Activated naive CD8-positive, alpha-beta T cell (primary cell): ENCODE data around the gene NAGLU.

Experiments
- H3K27ac Mint-ChIP-seq: one replicate; pipeline ENCODE4 v1.8.0; 2021; ENCODE audit warnings: mixed read lengths
- H3K27me3 Mint-ChIP-seq: one replicate; pipeline ENCODE4 v1.8.0; 2021; ENCODE audit warnings: mixed read lengths
- H3K36me3 Mint-ChIP-seq: one replicate; pipeline ENCODE4 v1.8.0; 2021; ENCODE audit warnings: mixed read lengths
- H3K4me1 Mint-ChIP-seq: one replicate; pipeline ENCODE4 v1.8.0; 2021; ENCODE audit warnings: low read depth, mixed read lengths
- H3K4me3 Mint-ChIP-seq: one replicate; pipeline ENCODE4 v1.8.0; 2021; ENCODE audit warnings: mild to moderate bottlenecking, mixed read lengths
- H3K9me3 Mint-ChIP-seq: one replicate; pipeline ENCODE4 v1.8.0; 2021; ENCODE audit warnings: low read depth, mixed read lengths

Gene NAGLU

GRCh38 chr17:42517516-42517915, 18.5 kb upstream of the NAGLU start:
- H3K27me3 Mint-ChIP-seq, result no peaks in the 10 kb centered on the region
- peaks cover 5% of the 10 kb centered on the region for H3K36me3 Mint-ChIP-seq
- no peak overlapping the region for H3K27ac Mint-ChIP-seq
- H3K4me3 Mint-ChIP-seq, result no peak overlapping the region
- H3K9me3 Mint-ChIP-seq, result no peaks in the 10 kb centered on the region
- H3K4me1 Mint-ChIP-seq, result peaks cover 2% of the 10 kb centered on the region

- Mint-ChIP-seq H3K4me1 (peaks cover 2% of the 10 kb centered on the region), H3K27ac (no peak overlapping the region), H3K4me3 (no peak overlapping the region), H3K27me3 (no peaks in the 10 kb centered on the region), H3K36me3 (peaks cover 6% of the 10 kb centered on the region), H3K9me3 (no peaks in the 10 kb centered on the region)
Measured at GRCh38 chr17:42518046-42518754, 17.8 kb upstream of the NAGLU start.

- Mint-ChIP-seq H3K36me3 (peaks cover 9% of the 10 kb centered on the region), H3K4me1 (peaks cover 2% of the 10 kb centered on the region), H3K4me3 (no peak overlapping the region), H3K27ac (no peak overlapping the region), H3K9me3 (no peaks in the 10 kb centered on the region), H3K27me3 (no peaks in the 10 kb centered on the region)
Measured at GRCh38 chr17:42518755-42519545, 17.1 kb upstream of the NAGLU start.

- H3K4me3 Mint-ChIP-seq, result no peak overlapping the region
- no peaks in the 10 kb centered on the region for H3K9me3 Mint-ChIP-seq
- no peaks in the 10 kb centered on the region for H3K27me3 Mint-ChIP-seq
- peaks cover 3% of the 10 kb centered on the region for H3K4me1 Mint-ChIP-seq
- no peak overlapping the region for H3K27ac Mint-ChIP-seq
- peaks cover 9% of the 10 kb centered on the region for H3K36me3 Mint-ChIP-seq
Measured at GRCh38 chr17:42519546-42520491, 16.2 kb upstream of the NAGLU start.

GRCh38 chr17:42520540-42520951, 15.5 kb upstream of the NAGLU start:
- Mint-ChIP-seq H3K27ac (no peak overlapping the region), H3K36me3 (peaks cover 9% of the 10 kb centered on the region), H3K4me1 (peaks cover 3% of the 10 kb centered on the region), H3K4me3 (no peak overlapping the region), H3K27me3 (no peaks in the 10 kb centered on the region), H3K9me3 (no peaks in the 10 kb centered on the region)

GRCh38 chr17:42521036-42521435, 15.0 kb upstream of the NAGLU start:
- Mint-ChIP-seq H3K9me3 (no peaks in the 10 kb centered on the region), H3K4me1 (peaks cover 3% of the 10 kb centered on the region), H3K4me3 (no peak overlapping the region), H3K27ac (no peak overlapping the region), H3K27me3 (no peaks in the 10 kb centered on the region), H3K36me3 (peaks cover 9% of the 10 kb centered on the region)

GRCh38 chr17:42521666-42522262, 14.3 kb upstream of the NAGLU start:
- no peaks in the 10 kb centered on the region for H3K9me3 Mint-ChIP-seq
- no peak overlapping the region for H3K27ac Mint-ChIP-seq
- no peak overlapping the region for H3K4me3 Mint-ChIP-seq
- peaks cover 9% of the 10 kb centered on the region for H3K36me3 Mint-ChIP-seq
- H3K4me1 Mint-ChIP-seq, result peaks cover 3% of the 10 kb centered on the region
- H3K27me3 Mint-ChIP-seq, result no peaks in the 10 kb centered on the region

- no peaks in the 10 kb centered on the region for H3K27me3 Mint-ChIP-seq
- H3K4me1 Mint-ChIP-seq, result peaks cover 7% of the 10 kb centered on the region
- no peak overlapping the region for H3K4me3 Mint-ChIP-seq
- no peak overlapping the region for H3K27ac Mint-ChIP-seq
- no peaks in the 10 kb centered on the region for H3K9me3 Mint-ChIP-seq
- H3K36me3 Mint-ChIP-seq, result peaks cover 9% of the 10 kb centered on the region
Measured at GRCh38 chr17:42522263-42522790, 13.7 kb upstream of the NAGLU start.

- no peak overlapping the region for H3K27ac Mint-ChIP-seq
- peaks cover 9% of the 10 kb centered on the region for H3K4me1 Mint-ChIP-seq
- H3K4me3 Mint-ChIP-seq, result no peak overlapping the region
- no peaks in the 10 kb centered on the region for H3K27me3 Mint-ChIP-seq
- H3K9me3 Mint-ChIP-seq, result no peaks in the 10 kb centered on the region
- H3K36me3 Mint-ChIP-seq, result peaks cover 9% of the 10 kb centered on the region
Measured at GRCh38 chr17:42522798-42523278, 13.2 kb upstream of the NAGLU start.

GRCh38 chr17:42525221-42525620, 10.8 kb upstream of the NAGLU start:
- H3K9me3 Mint-ChIP-seq, result no peaks in the 10 kb centered on the region
- H3K27ac Mint-ChIP-seq, result no peak overlapping the region
- H3K4me1 Mint-ChIP-seq, result peaks cover 23% of the 10 kb centered on the region
- no peaks in the 10 kb centered on the region for H3K27me3 Mint-ChIP-seq
- no peak overlapping the region for H3K4me3 Mint-ChIP-seq
- peaks cover 9% of the 10 kb centered on the region for H3K36me3 Mint-ChIP-seq

- Mint-ChIP-seq H3K27ac (no peak overlapping the region), H3K9me3 (no peaks in the 10 kb centered on the region), H3K36me3 (peaks cover 7% of the 10 kb centered on the region), H3K4me1 (peaks cover 31% of the 10 kb centered on the region), H3K4me3 (no peak overlapping the region), H3K27me3 (no peaks in the 10 kb centered on the region)
Measured at GRCh38 chr17:42526031-42526444, 10.0 kb upstream of the NAGLU start.

- Mint-ChIP-seq H3K9me3 (no peaks in the 10 kb centered on the region), H3K4me3 (no peak overlapping the region), H3K27me3 (no peaks in the 10 kb centered on the region), H3K4me1 (peaks cover 40% of the 10 kb centered on the region), H3K27ac (no peak overlapping the region), H3K36me3 (peaks cover 4% of the 10 kb centered on the region)
Measured at GRCh38 chr17:42527932-42528331, 8.1 kb upstream of the NAGLU start.

GRCh38 chr17:42529061-42529460, 7.0 kb upstream of the NAGLU start:
- H3K36me3 Mint-ChIP-seq, result no peaks in the 10 kb centered on the region

GRCh38 chr17:42530952-42531454, 5.0 kb upstream of the NAGLU start:
- no peaks in the 10 kb centered on the region for H3K9me3 Mint-ChIP-seq
- peak overlapping the region; percentile 84 for H3K4me3 Mint-ChIP-seq
- H3K4me1 Mint-ChIP-seq, result peaks cover 49% of the 10 kb centered on the region
- no peaks in the 10 kb centered on the region for H3K27me3 Mint-ChIP-seq
- peak overlapping the region; percentile 64 for H3K27ac Mint-ChIP-seq
- no peaks in the 10 kb centered on the region for H3K36me3 Mint-ChIP-seq

More at GRCh38 chr17:42529061-42529460, 7.0 kb upstream of the NAGLU start:
- H3K4me3 Mint-ChIP-seq, result peak overlapping the region; percentile 10
- H3K27me3 Mint-ChIP-seq, result no peaks in the 10 kb centered on the region
- H3K9me3 Mint-ChIP-seq, result no peaks in the 10 kb centered on the region
- peaks cover 44% of the 10 kb centered on the region for H3K4me1 Mint-ChIP-seq
- H3K27ac Mint-ChIP-seq, result no peak overlapping the region
